ENCODE measurements around the gene SPECC1. TPM values are rescaled to one million over a fixed set of nuclear protein-coding genes. Genes with fewer than 3 reads are reported as not detected.

SPECC1 gene
- total RNA-seq, 1 experiment from 2014 or later, result 43.5 TPM

- no peak for ATAC-seq
- no peak for DNase-seq (ENCODE audit: low read depth, low spot score)
- Histone ChIP-seq H3K79me2 (ENCODE audit: insufficient read depth, low read length) (no peaks in the 10 kb centered on the region), H4K20me1 (ENCODE audit: insufficient read depth) (no peaks in the 10 kb centered on the region), H2AFZ (ENCODE audit: low read depth, low read length, poor library complexity, severe bottlenecking) (no peak overlapping the region), H3K4me2 (ENCODE audit: low read length) (no peak overlapping the region), H3K9ac (ENCODE audit: low read length) (no peak overlapping the region), H3K9me2 (ENCODE audit: insufficient read depth) (no peaks in the 10 kb centered on the region), H3K36me3 (ENCODE audit: control insufficient read depth in 1 of 2, insufficient read depth in 2 of 2, low read length in 2 of 2) (no peaks in the 10 kb centered on the region), H3K27ac (ENCODE audit: low read depth, low read length) (no peak overlapping the region), H3K9me3 (ENCODE audit: control insufficient read depth in 1 of 2, insufficient read depth in 1 of 2, low read depth in 1 of 2, low read length in 2 of 2) (no peaks in the 10 kb centered on the region), H3K4me1 (ENCODE audit: control insufficient read depth in 1 of 2, insufficient read depth in 2 of 2, low read length in 2 of 2) (peaks cover 0 to 4% of the 10 kb centered on the region in 2 experiments; a peak in 1 of 4 replicates), H3K4me3 (replicated peaks in 1 of 2; ENCODE audit: low read depth in 1 of 2, low read length in 2 of 2) (no peak overlapping the region), H3K27me3 (ENCODE audit: insufficient read depth, low read length) (no peaks in the 10 kb centered on the region)
- BruUV-seq (replicated peaks), result no TSS peak
- TF ChIP-seq EZH2phosphoT487 (IDR thresholded peaks at IDR 0.05; ENCODE audit: borderline replicate concordance) (no peak), REST (IDR thresholded peaks at IDR 0.05; ENCODE audit: low read depth) (no peak), EZH2 (IDR thresholded peaks at IDR 0.05) (no peak), MAX (IDR thresholded peaks at IDR 0.05) (no peak)
- intact Hi-C loops (cut with micrococcal nuclease), result no loop called here
- RAD21 ChIA-PET (ENCODE audit: low non-redundant PET in 1 of 2, low total read pairs in 2 of 2, uncharacterized antibody in 2 of 2, unreplicated experiment in 2 of 2), result no interaction called here
- POLR2A ChIA-PET, result no interaction called here
- CTCF ChIA-PET, result no interaction called here
Measured at GRCh38 chr17:20207262-20207985, 198.3 kb downstream of the SPECC1 start.

GRCh38 chr17:20208717-20209116, 199.6 kb downstream of the SPECC1 start:
- ATAC-seq (no peak), DNase-seq (ENCODE audit: low read depth, low spot score) (no peak)
- ChIA-PET POLR2A (no interaction called here), CTCF (no interaction called here), RAD21 (ENCODE audit: low non-redundant PET in 1 of 2, low total read pairs in 2 of 2, uncharacterized antibody in 2 of 2, unreplicated experiment in 2 of 2) (no interaction called here)
- no TSS peak for BruUV-seq (replicated peaks)
- Histone ChIP-seq H3K4me2 (ENCODE audit: low read length) (no peak overlapping the region), H3K4me3 (replicated peaks in 1 of 2; ENCODE audit: low read depth in 1 of 2, low read length in 2 of 2) (no peak overlapping the region), H3K4me1 (ENCODE audit: control insufficient read depth in 1 of 2, insufficient read depth in 2 of 2, low read length in 2 of 2) (peaks cover 0 to 4% of the 10 kb centered on the region in 2 experiments; a peak in 1 of 4 replicates), H3K36me3 (ENCODE audit: control insufficient read depth in 1 of 2, insufficient read depth in 2 of 2, low read length in 2 of 2) (no peaks in the 10 kb centered on the region), H3K9me2 (ENCODE audit: insufficient read depth) (no peaks in the 10 kb centered on the region), H2AFZ (ENCODE audit: low read depth, low read length, poor library complexity, severe bottlenecking) (no peak overlapping the region), H3K9ac (ENCODE audit: low read length) (no peak overlapping the region), H3K27me3 (ENCODE audit: insufficient read depth, low read length) (no peaks in the 10 kb centered on the region), H3K79me2 (ENCODE audit: insufficient read depth, low read length) (no peaks in the 10 kb centered on the region), H3K9me3 (ENCODE audit: control insufficient read depth in 1 of 2, insufficient read depth in 1 of 2, low read depth in 1 of 2, low read length in 2 of 2) (no peaks in the 10 kb centered on the region), H3K27ac (ENCODE audit: low read depth, low read length) (no peak overlapping the region), H4K20me1 (ENCODE audit: insufficient read depth) (no peaks in the 10 kb centered on the region)
- TF ChIP-seq MAX (IDR thresholded peaks at IDR 0.05), result no peak
- TF ChIP-seq CBX3 (IDR thresholded peaks at IDR 0.05; ENCODE audit: low read depth), result no peak
- TF ChIP-seq RAD21 (IDR thresholded peaks at IDR 0.05; ENCODE audit: low read depth), result no peak
- TF ChIP-seq POLR2AphosphoS5 (IDR thresholded peaks at IDR 0.05; ENCODE audit: low read depth, low read length), result no peak
- no peak for TF ChIP-seq TCF7L2 (IDR thresholded peaks at IDR 0.05; ENCODE audit: borderline replicate concordance, extremely low read depth, insufficient read depth, insufficient read length)
- TF ChIP-seq ELF1 (IDR thresholded peaks at IDR 0.05; ENCODE audit: borderline replicate concordance, low read depth), result no peak
- TF ChIP-seq YY1 (IDR thresholded peaks at IDR 0.05; ENCODE audit: extremely low read depth, insufficient replicate concordance, low read depth, low read length), result no peak
- TF ChIP-seq EZH2phosphoT487 (IDR thresholded peaks at IDR 0.05; ENCODE audit: borderline replicate concordance), result no peak
- TF ChIP-seq SP1 (IDR thresholded peaks at IDR 0.05; ENCODE audit: low read depth), result no peak
- intact Hi-C loops (cut with micrococcal nuclease), result no loop called here

Data from HCT116 (cell line).